ENCODE results near the gene ZSCAN18. TPM values are rescaled to one million over a fixed set of nuclear protein-coding genes. Genes with fewer than 3 reads are reported as not detected.

The ZSCAN18 gene
- total and polyA plus RNA-seq, 2 donors (not counting 3 experiments of a cell fraction or from before 2014, with no cell fraction given): 15.8 to 17.3 TPM

GRCh38 chr19:58042495-58043340 lies 55.3 kb downstream of the ZSCAN18 start:
- no TSS peak for BruUV-seq (replicated peaks)
- Histone ChIP-seq H3K9me3 (replicated peaks; ENCODE audit: control insufficient read depth, insufficient read depth, low read length) (peaks cover 9% of the 10 kb centered on the region), H3K4me3 (replicated peaks in 1 of 3; ENCODE audit: insufficient read depth in 1 of 3, low read depth in 1 of 3, low read length in 3 of 3) (no peak overlapping the region), H3K4me2 (ENCODE audit: insufficient read depth, low read length) (no peak overlapping the region), H3K79me2 (ENCODE audit: control insufficient read depth, insufficient read depth, low read length) (no peaks in the 10 kb centered on the region), H3K36me3 (ENCODE audit: control insufficient read depth in 2 of 2, extremely low read depth in 1 of 2, insufficient read depth in 2 of 2, low read length in 2 of 2) (no peaks in the 10 kb centered on the region), H3K9ac (replicated peaks; ENCODE audit: extremely low read depth, insufficient read depth, low read length) (no peak overlapping the region), H2AFZ (ENCODE audit: low read depth, low read length) (no peak overlapping the region), H3K27ac (ENCODE audit: insufficient read depth, low read depth, low read length) (no peak overlapping the region), H3K27me3 (ENCODE audit: control insufficient read depth in 2 of 2, insufficient read depth in 2 of 2, low read length in 2 of 2) (no peaks in the 10 kb centered on the region), H3K4me1 (ENCODE audit: control insufficient read depth, extremely low read depth, insufficient read depth, low read length) (no peaks in the 10 kb centered on the region), H3K9me1 (replicated peaks; ENCODE audit: control insufficient read depth, extremely low read depth, insufficient read depth, low read length) (no peaks in the 10 kb centered on the region), H4K20me1 (replicated peaks; ENCODE audit: control insufficient read depth, extremely low read depth, insufficient read depth, low read length) (no peaks in the 10 kb centered on the region)
- POLR2A ChIA-PET: no interaction called here
- DNase-seq (ENCODE audit: low read depth, low spot score) (no peak), FAIRE-seq (no peak)
- dilution Hi-C loops (cut with MboI; ENCODE audit: extremely low pct_ligation_motif_present, low sequenced_read_pairs): no loop called here
- intact Hi-C loops (cut with micrococcal nuclease): no loop called here
- TF ChIP-seq POLR2AphosphoS5 (IDR thresholded peaks at IDR 0.05; ENCODE audit: insufficient read depth, low read depth, low read length) (no peak), GATA2 (IDR thresholded peaks at IDR 0.05; ENCODE audit: insufficient read depth, insufficient read length, low read depth, low read length) (no peak), MYC (IDR thresholded peaks at IDR 0.05; ENCODE audit: low read depth, low read length) (no peak), JUN (IDR thresholded peaks at IDR 0.05; ENCODE audit: borderline replicate concordance, insufficient read depth, insufficient read length, low read depth) (no peak), POLR2A (IDR thresholded peaks at IDR 0.05; ENCODE audit: low read depth, low read length) (no peak), MAX (IDR thresholded peaks at IDR 0.05; ENCODE audit: insufficient read depth, insufficient read length) (no peak), EZH2 (IDR thresholded peaks at IDR 0.05; ENCODE audit: borderline replicate concordance, low read depth, low read length, severe bottlenecking) (no peak), FOS (IDR thresholded peaks at IDR 0.05; ENCODE audit: borderline replicate concordance, insufficient read depth, low read length) (no peak)
- TF ChIP-seq, protein P1, sequence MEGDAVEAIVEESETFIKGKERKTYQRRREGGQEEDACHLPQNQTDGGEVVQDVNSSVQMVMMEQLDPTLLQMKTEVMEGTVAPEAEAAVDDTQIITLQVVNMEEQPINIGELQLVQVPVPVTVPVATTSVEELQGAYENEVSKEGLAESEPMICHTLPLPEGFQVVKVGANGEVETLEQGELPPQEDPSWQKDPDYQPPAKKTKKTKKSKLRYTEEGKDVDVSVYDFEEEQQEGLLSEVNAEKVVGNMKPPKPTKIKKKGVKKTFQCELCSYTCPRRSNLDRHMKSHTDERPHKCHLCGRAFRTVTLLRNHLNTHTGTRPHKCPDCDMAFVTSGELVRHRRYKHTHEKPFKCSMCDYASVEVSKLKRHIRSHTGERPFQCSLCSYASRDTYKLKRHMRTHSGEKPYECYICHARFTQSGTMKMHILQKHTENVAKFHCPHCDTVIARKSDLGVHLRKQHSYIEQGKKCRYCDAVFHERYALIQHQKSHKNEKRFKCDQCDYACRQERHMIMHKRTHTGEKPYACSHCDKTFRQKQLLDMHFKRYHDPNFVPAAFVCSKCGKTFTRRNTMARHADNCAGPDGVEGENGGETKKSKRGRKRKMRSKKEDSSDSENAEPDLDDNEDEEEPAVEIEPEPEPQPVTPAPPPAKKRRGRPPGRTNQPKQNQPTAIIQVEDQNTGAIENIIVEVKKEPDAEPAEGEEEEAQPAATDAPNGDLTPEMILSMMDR (IDR thresholded peaks at IDR 0.05; ENCODE audit: extremely low read depth in 1 of 2, insufficient read depth in 1 of 2, low read depth in 1 of 2, low read length in 2 of 2): no peak
- CTCF ChIA-PET: no interaction called here
